ENCODE data around the gene RTN4RL1. TPM values are rescaled to one million over a fixed set of nuclear protein-coding genes. Genes with fewer than 3 reads are reported as not detected.

Gene RTN4RL1
- total RNA-seq, 3 donors from 2014 or later (not counting 1 experiment from before 2014, with no cell fraction given): 0.15 to 0.23 TPM; not detected in 1

DNA sequence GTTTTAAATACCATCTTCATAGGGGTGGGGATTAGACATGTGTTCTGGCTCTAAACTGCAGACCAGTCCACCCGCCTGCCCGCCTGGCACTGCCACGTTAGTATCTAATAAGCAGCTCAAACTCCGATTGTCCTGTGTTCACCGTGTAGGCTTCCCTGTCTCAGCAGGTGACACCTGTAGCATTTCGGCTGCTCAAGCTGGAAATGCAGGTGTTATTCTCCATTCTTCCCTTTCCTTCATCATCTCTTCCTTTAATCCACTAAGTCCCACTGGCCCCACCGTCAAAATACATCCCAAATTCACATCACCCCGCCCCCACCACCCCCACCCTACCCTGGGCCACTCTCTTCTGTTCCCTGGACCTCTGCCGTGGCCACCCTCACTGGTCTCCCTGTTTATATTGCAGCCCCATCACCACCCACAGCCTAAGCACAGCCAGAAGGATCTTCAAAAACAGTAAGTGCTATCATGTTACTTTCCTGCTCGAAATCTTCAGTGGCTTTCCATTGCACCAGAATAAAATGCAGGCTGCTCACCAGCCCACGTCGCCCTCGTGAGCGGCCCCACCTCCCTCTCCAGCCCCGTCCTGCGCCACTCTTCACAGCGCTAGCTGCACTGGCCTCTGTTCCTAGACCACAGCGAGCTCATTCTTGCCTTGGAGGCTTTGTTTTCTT is 65.1 kb downstream of the RTN4RL1 start:
- Histone ChIP-seq H3K27me3 (ENCODE audit: control insufficient read depth, insufficient read depth, low read length) (no peaks in the 10 kb centered on the region), H3K4me1 (ENCODE audit: control insufficient read depth, insufficient read depth, low read length) (no peaks in the 10 kb centered on the region), H3K4me3 (ENCODE audit: low read length) (no peak overlapping the region), H3K27ac (ENCODE audit: low read length) (no peak overlapping the region), H3K36me3 (ENCODE audit: control insufficient read depth, insufficient read depth, low read length) (no peaks in the 10 kb centered on the region), H3K9me3 (ENCODE audit: control insufficient read depth, insufficient read depth, low read length) (no peaks in the 10 kb centered on the region)
- TF ChIP-seq, protein P1, sequence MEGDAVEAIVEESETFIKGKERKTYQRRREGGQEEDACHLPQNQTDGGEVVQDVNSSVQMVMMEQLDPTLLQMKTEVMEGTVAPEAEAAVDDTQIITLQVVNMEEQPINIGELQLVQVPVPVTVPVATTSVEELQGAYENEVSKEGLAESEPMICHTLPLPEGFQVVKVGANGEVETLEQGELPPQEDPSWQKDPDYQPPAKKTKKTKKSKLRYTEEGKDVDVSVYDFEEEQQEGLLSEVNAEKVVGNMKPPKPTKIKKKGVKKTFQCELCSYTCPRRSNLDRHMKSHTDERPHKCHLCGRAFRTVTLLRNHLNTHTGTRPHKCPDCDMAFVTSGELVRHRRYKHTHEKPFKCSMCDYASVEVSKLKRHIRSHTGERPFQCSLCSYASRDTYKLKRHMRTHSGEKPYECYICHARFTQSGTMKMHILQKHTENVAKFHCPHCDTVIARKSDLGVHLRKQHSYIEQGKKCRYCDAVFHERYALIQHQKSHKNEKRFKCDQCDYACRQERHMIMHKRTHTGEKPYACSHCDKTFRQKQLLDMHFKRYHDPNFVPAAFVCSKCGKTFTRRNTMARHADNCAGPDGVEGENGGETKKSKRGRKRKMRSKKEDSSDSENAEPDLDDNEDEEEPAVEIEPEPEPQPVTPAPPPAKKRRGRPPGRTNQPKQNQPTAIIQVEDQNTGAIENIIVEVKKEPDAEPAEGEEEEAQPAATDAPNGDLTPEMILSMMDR (IDR thresholded peaks at IDR 0.05): no peak
- Mint-ChIP-seq H3K27me3 (ENCODE audit: low read depth in 2 of 2) (no peaks in the 10 kb centered on the region), H3K4me3 (no peak overlapping the region), H3K36me3 (no peaks in the 10 kb centered on the region), H3K9me3 (no peaks in the 10 kb centered on the region), H3K27ac (no peak overlapping the region), H3K4me1 (no peaks in the 10 kb centered on the region)
- WGBS (ENCODE audit: insufficient coverage): 84% methylated on average over 18 of the region's 18 CpGs
- no peak for ATAC-seq
- no peak for DNase-seq
- intact Hi-C loops (cut with micrococcal nuclease): no loop called here

DNA sequence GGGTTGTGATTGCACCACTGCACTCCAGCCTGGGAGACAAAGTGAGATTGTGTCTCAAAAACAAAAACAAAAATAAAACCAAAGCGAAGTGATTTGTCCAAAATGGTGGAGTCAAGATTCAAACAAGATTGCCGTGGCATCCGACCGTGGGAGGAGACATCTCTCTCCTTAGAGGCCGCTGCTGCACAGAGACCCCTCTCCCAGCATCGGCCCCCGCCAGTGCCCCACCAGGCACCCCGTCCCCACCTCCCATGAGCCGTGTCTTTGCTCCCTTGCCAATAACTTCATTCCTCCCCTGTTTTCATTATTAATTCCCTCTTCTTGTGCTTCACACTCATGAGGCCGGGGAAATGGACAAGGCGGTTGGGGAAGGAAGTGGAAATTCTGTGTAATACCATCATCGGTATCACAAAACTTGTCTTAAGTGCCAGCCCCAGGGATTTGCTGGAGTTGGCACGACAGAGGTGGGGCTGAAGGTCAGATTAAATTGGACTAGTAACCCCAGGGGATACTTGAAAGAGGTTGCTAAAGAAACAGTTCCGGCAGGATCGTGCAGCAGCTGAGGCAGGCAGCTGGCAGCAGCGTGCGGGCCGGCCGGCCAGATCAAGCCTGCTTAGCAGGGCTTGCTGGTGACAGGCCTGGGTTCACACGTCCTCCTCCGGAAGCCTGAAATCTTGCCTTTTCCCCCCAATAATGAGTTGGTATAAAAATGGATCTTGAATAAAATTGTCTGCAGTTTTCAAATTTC is 66.8 kb downstream of the RTN4RL1 start:
- Mint-ChIP-seq H3K27ac (no peak overlapping the region), H3K4me1 (no peaks in the 10 kb centered on the region), H3K4me3 (no peak overlapping the region), H3K27me3 (ENCODE audit: low read depth in 2 of 2) (no peaks in the 10 kb centered on the region), H3K36me3 (no peaks in the 10 kb centered on the region), H3K9me3 (no peaks in the 10 kb centered on the region)
- DNase-seq (no peak), ATAC-seq (no peak)
- TF ChIP-seq, protein P1 (IDR thresholded peaks at IDR 0.05): no peak
- H3K36me3 ChIP-seq (ENCODE audit: control insufficient read depth, insufficient read depth, low read length): no peaks in the 10 kb centered on the region
- intact Hi-C loops (cut with micrococcal nuclease): no loop called here
- H3K27ac ChIP-seq (ENCODE audit: low read length): no peak overlapping the region
- no peak overlapping the region for H3K4me3 ChIP-seq (ENCODE audit: low read length)
- H3K9me3 ChIP-seq (ENCODE audit: control insufficient read depth, insufficient read depth, low read length): no peaks in the 10 kb centered on the region
- no peaks in the 10 kb centered on the region for H3K27me3 ChIP-seq (ENCODE audit: control insufficient read depth, insufficient read depth, low read length)
- 88% methylated on average over 19 of the region's 21 CpGs for WGBS (ENCODE audit: insufficient coverage)
- no peaks in the 10 kb centered on the region for H3K4me1 ChIP-seq (ENCODE audit: control insufficient read depth, insufficient read depth, low read length)

DNA sequence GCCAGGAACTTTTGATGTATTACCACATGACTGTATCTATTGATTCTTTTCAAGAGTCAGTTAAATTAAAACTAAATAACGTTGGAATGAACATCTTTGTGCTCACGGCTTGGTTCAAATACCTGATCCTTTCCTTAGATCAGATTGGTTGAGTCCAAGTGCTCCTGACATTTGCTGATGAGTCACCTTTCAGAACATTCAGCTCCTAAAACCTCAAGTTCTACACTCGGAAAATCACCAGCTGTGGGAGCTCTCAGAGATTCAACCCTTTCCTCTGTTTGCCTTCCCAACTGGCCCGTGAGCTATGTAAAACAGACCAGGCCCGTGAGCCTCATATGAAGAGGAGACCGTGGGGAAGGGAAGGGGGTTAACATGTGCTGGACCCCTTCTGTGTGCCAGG is 68.1 kb downstream of the RTN4RL1 start:
- 93% methylated on average over 6 of the region's 6 CpGs for WGBS (ENCODE audit: insufficient coverage)
- H3K27ac Mint-ChIP-seq: no peak overlapping the region
- intact Hi-C loops (cut with micrococcal nuclease): no loop called here
- ATAC-seq: no peak
- H3K36me3 ChIP-seq (ENCODE audit: control insufficient read depth, insufficient read depth, low read length): no peaks in the 10 kb centered on the region
- no peaks in the 10 kb centered on the region for H3K4me1 Mint-ChIP-seq
- no peaks in the 10 kb centered on the region for H3K27me3 ChIP-seq (ENCODE audit: control insufficient read depth, insufficient read depth, low read length)
- DNase-seq: no peak
- no peak overlapping the region for H3K27ac ChIP-seq (ENCODE audit: low read length)
- H3K4me3 ChIP-seq (ENCODE audit: low read length): no peak overlapping the region
- H3K36me3 Mint-ChIP-seq: no peaks in the 10 kb centered on the region
- H3K9me3 ChIP-seq (ENCODE audit: control insufficient read depth, insufficient read depth, low read length): no peaks in the 10 kb centered on the region
- TF ChIP-seq, protein P1 (IDR thresholded peaks at IDR 0.05): no peak
- H3K4me3 Mint-ChIP-seq: no peak overlapping the region
- no peaks in the 10 kb centered on the region for H3K27me3 Mint-ChIP-seq (ENCODE audit: low read depth in 2 of 2)
- no peaks in the 10 kb centered on the region for H3K9me3 Mint-ChIP-seq
- no peaks in the 10 kb centered on the region for H3K4me1 ChIP-seq (ENCODE audit: control insufficient read depth, insufficient read depth, low read length)

Data from natural killer cell (primary cell).